Measurements from ENCODE around the gene ALOX5.

- TF ChIP-seq CTCF (IDR thresholded peaks at IDR 0.05) (no peak), POLR2A (IDR thresholded peaks at IDR 0.05) (no peak)
Observed at GRCh38 chr10:45483002-45483401, 109.0 kb downstream of the ALOX5 start.
